HepG2 (cell line): ENCODE results near the gene TAB2. TPM values are rescaled to one million over a fixed set of nuclear protein-coding genes. Genes with fewer than 3 reads are reported as not detected.

Source experiments
- ATAC-seq: fragments of 200-7000 bp; cut with Tn5 transposase; 3 replicates; pipeline ENCODE4 v1.9.1; 2020; ENCODE audit warnings: mild to moderate bottlenecking, moderate library complexity
- BruUV-seq: library from RNA; stranded (reverse); fragments of 400-500 nt; replicated peaks from 2 replicates; lab custom pipeline; 2021; lab: Mats Ljungman, UMichigan
- CTCF ChIA-PET: fragments of 300-600 bp; formaldehyde crosslinking; extraction: SDS; loops from one replicate; lab custom pipeline; 2021; ENCODE audit warnings: low total read pairs, inconsistent platforms, low intra/inter-chr PET ratio; lab: Yijun Ruan, JAX
- POLR2A ChIA-PET: fragments of 350-600 bp; sonication (Branson Sonifier 250); formaldehyde crosslinking; loops from one replicate; lab custom pipeline; 2020; ENCODE audit warnings: antibody characterized with exemption, inconsistent platforms; lab: Yijun Ruan, JAX
- DNase-seq: peaks from one replicate; pipeline ENCODE4 v3.0.0-alpha.2; 2015; ENCODE audit warnings: low spot score
- FAIRE-seq: peaks from 3 replicates; lab custom pipeline; 2011; peaks lifted over from hg19 to GRCh38; lab: Jason Lieb, UNC
- H2AFZ ChIP-seq: one replicate; pipeline ENCODE4 v1.6.1; 2011; ENCODE audit warnings: low read length, inconsistent platforms
- H3K27ac ChIP-seq: fragments of 300-600 bp; 3 replicates; pipeline ENCODE4 v1.8.0; 2011; ENCODE audit warnings: mixed run types, mild to moderate bottlenecking, mixed read lengths, low read length, inconsistent platforms; ENCODE audit not compliant: insufficient read depth; ENCODE audit errors: extremely low read length
- H3K27me3 ChIP-seq, 2 experiments: fragments of 200-600 bp in 1 of 2; 2 replicates in 1 of 2; 3 replicates in 1 of 2; pipeline versions ENCODE4 v1.6.0 to v1.8.0; 2011; ENCODE audit warnings: low read length in 2 of 2, mild to moderate bottlenecking in 2 of 2, moderate library complexity in 2 of 2, inconsistent platforms in 1 of 2; ENCODE audit not compliant: insufficient read depth in 2 of 2, control insufficient read depth in 1 of 2
- H3K36me3 ChIP-seq, 2 experiments: fragments of 200-600 bp in 1 of 2; replicated peaks in 1 of 2; 2 replicates in 1 of 2; 3 replicates in 1 of 2; pipeline versions ENCODE4 v1.5.1 to v1.8.0; 2011; ENCODE audit warnings: low read length in 2 of 2, inconsistent platforms in 1 of 2; ENCODE audit not compliant: insufficient read depth in 2 of 2, control insufficient read depth in 1 of 2
- H3K4me1 ChIP-seq: 2 replicates; pipeline ENCODE4 v1.5.1; 2012; ENCODE audit warnings: low read length, inconsistent platforms; ENCODE audit not compliant: insufficient read depth
- H3K4me2 ChIP-seq: 2 replicates; pipeline ENCODE4 v1.6.0; 2011; ENCODE audit warnings: low read depth, low read length, inconsistent platforms
- H3K4me3 ChIP-seq, 3 experiments: fragments of 200-600 bp in 1 of 3; sonication (generic), shearing (Covaris generic) in 1 of 3; replicated peaks in 1 of 3; 2 replicates each; pipeline ENCODE4 v1.5.1; 2011 to 2016; ENCODE audit warnings: low read length in 3 of 3, inconsistent platforms in 2 of 3, low read depth in 2 of 3, mild to moderate bottlenecking in 2 of 3, control low read depth in 1 of 3, mixed read lengths in 1 of 3; ENCODE audit not compliant: insufficient read depth in 1 of 3
- H3K79me2 ChIP-seq: one replicate; pipeline ENCODE4 v1.6.1; 2011; ENCODE audit warnings: low read length, inconsistent platforms; ENCODE audit not compliant: insufficient read depth
- H3K9ac ChIP-seq: 2 replicates; pipeline ENCODE4 v1.6.0; 2011; ENCODE audit warnings: mild to moderate bottlenecking, low read depth, low read length, inconsistent platforms; ENCODE audit not compliant: insufficient read depth
- H3K9me3 ChIP-seq: 2 replicates; pipeline ENCODE4 v1.5.1; 2012; ENCODE audit warnings: mild to moderate bottlenecking, low read length
- H4K20me1 ChIP-seq: 2 replicates; pipeline ENCODE4 v1.6.0; 2011; ENCODE audit warnings: inconsistent platforms, mild to moderate bottlenecking, low read length, moderate library complexity; ENCODE audit not compliant: insufficient read depth
- ATAD3A ChIP-seq: sonication (generic); formaldehyde crosslinking; IDR thresholded peaks from 2 replicates; pipeline ENCODE4 v1.4.0; 2020; ENCODE audit warnings: missing genetic modification reagents
- GFI1 ChIP-seq: sonication (generic); formaldehyde crosslinking; IDR thresholded peaks from 2 replicates; pipeline ENCODE4 v1.5.0; 2020; ENCODE audit warnings: missing genetic modification reagents, mild to moderate bottlenecking, borderline replicate concordance
- HNF1B ChIP-seq: sonication (generic); formaldehyde crosslinking; IDR thresholded peaks from 2 replicates; pipeline ENCODE4 v1.5.1; 2020; ENCODE audit warnings: mild to moderate bottlenecking, moderate library complexity, missing genetic modification reagents
- KDM2A ChIP-seq: sonication (generic); formaldehyde crosslinking; IDR thresholded peaks from 2 replicates; pipeline ENCODE4 v1.4.0; 2020; ENCODE audit warnings: low read depth, missing genetic modification reagents, borderline replicate concordance
- KLF16 ChIP-seq, 2 experiments: sonication (generic) in 1 of 2; formaldehyde crosslinking in 1 of 2; IDR thresholded peaks; 2 replicates each; pipeline versions ENCODE4 v1.6.1 to v1.8.0; 2016 to 2023; ENCODE audit warnings: missing genetic modification reagents in 2 of 2, missing compliant biosample characterization in 1 of 2
- MEIS2 ChIP-seq: sonication (generic); formaldehyde crosslinking; IDR thresholded peaks from 2 replicates; pipeline ENCODE4 v1.9.0; 2021; ENCODE audit warnings: mild to moderate bottlenecking, missing genetic modification reagents
- MIER3 ChIP-seq: IDR thresholded peaks from 2 replicates; pipeline ENCODE4 v1.6.1; 2016; ENCODE audit warnings: missing compliant biosample characterization, borderline replicate concordance
- RFX1 ChIP-seq: fragments of 450-650 bp; IDR thresholded peaks from 2 replicates; pipeline ENCODE4 v1.6.1; 2017
- RXRB ChIP-seq: IDR thresholded peaks from 2 replicates; pipeline ENCODE4 v1.6.1; 2016; ENCODE audit warnings: borderline replicate concordance, missing genetic modification reagents, missing compliant biosample characterization
- SMAD3 ChIP-seq: sonication (generic); formaldehyde crosslinking; IDR thresholded peaks from 2 replicates; pipeline ENCODE4 v1.4.0; 2020; ENCODE audit warnings: missing genetic modification reagents
- SP1 ChIP-seq, 2 experiments: fragments of 450-650 bp in 1 of 2; sonication (generic) in 1 of 2; formaldehyde crosslinking in 1 of 2; IDR thresholded peaks; 2 replicates each; pipeline versions ENCODE4 v1.4.0 to v1.6.1; 2016 to 2020; ENCODE audit warnings: missing genetic modification reagents in 1 of 2
- SP140L ChIP-seq: sonication (generic); formaldehyde crosslinking; IDR thresholded peaks from 2 replicates; pipeline ENCODE4 v1.4.0; 2020; ENCODE audit warnings: missing genetic modification reagents, borderline replicate concordance
- TFAP4 ChIP-seq: sonication (generic); IDR thresholded peaks from 2 replicates; pipeline ENCODE4 v1.6.1; 2016; ENCODE audit warnings: low read depth, borderline replicate concordance
- ZFP90 ChIP-seq: sonication (generic); formaldehyde crosslinking; IDR thresholded peaks from 2 replicates; pipeline ENCODE4 v1.8.0; 2022; ENCODE audit warnings: missing genetic modification reagents, mild to moderate bottlenecking, inconsistent platforms, borderline replicate concordance
- ZNF235 ChIP-seq: sonication (generic); formaldehyde crosslinking; IDR thresholded peaks from 2 replicates; pipeline ENCODE4 v1.8.1; 2023; ENCODE audit warnings: mild to moderate bottlenecking, missing genetic modification reagents, borderline replicate concordance
- ZNF24 ChIP-seq: fragments of 450-650 bp; IDR thresholded peaks from 2 replicates; pipeline ENCODE4 v1.6.1; 2017; ENCODE audit warnings: antibody characterized with exemption, mild to moderate bottlenecking
- ZNF264 ChIP-seq: sonication (generic); formaldehyde crosslinking; IDR thresholded peaks from 2 replicates; pipeline ENCODE4 v1.4.0; 2020; ENCODE audit warnings: missing genetic modification reagents
- ZNF556 ChIP-seq: sonication (generic); formaldehyde crosslinking; IDR thresholded peaks from 2 replicates; pipeline ENCODE4 v1.4.0; 2020; ENCODE audit warnings: mild to moderate bottlenecking, missing genetic modification reagents, borderline replicate concordance
- WGBS: methylation state at CpG from one replicate; pipeline ENCODE4 v1.1.6; 2017; ENCODE audit warnings: low lambda C conversion rate; 5-methylcytosine and 5-hydroxymethylcytosine counted together
- in situ Hi-C: cut with HindIII; loops from 2 replicates; pipeline ENCODE4 v1.10.0; 2017; ENCODE audit warnings: low pct_unique_long_range_greater_than_20kb; ENCODE audit not compliant: extremely low pct_ligation_motif_present
- intact Hi-C: fragments of 100-400 bp; cut with micrococcal nuclease; formaldehyde crosslinking; loops from one replicate; pipeline ENCODE4 v1.10.0; 2022; ENCODE audit not compliant: unreplicated experiment
- polyA plus RNA-seq, 8 experiments: library from polyadenylated mRNA; depleted of rRNA in 3 of 8; stranded (reverse) in 7 of 8; unstranded in 1 of 8; fragments of >200 nt; fragmentation: Illumina TruSeq in 4 of 8; extraction: Trizol in 4 of 8; gene quantifications; 2 replicates each; pipeline versions ENCODE4 v1.2.1 to v1.2.3, GENCODE V29; 2011 to 2016; ENCODE audit warnings: low read depth in 4 of 8, missing spikeins in 1 of 8, mixed read lengths in 1 of 8; ENCODE audit not compliant: insufficient read depth in 1 of 8
- total RNA-seq, 5 experiments: library from RNA; depleted of rRNA; stranded (reverse); fragments of >200 nt; fragmentation: Illumina TruSeq; extraction: Trizol; gene quantifications; 2 replicates each; pipeline ENCODE4 v1.2.3, GENCODE V29; 2016; ENCODE audit warnings: low read depth in 1 of 5
- TF ChIP-seq, protein P1 (sequence below): IDR thresholded peaks from 2 replicates; pipeline ENCODE4 v1.6.1; 2016; ENCODE audit warnings: mild to moderate bottlenecking

Gene TAB2
- total and polyA plus RNA-seq, 2 of the 13 experiments (the other 11 are each of a cell fraction or from before 2014, with no cell fraction given): 23.7 to 50.2 TPM

GRCh38 chr6:149431905-149432775 is 114.6 kb downstream of the TAB2 start:
- WGBS: 12% methylated on average over 19 of the region's 19 CpGs
- Histone ChIP-seq H3K36me3 (no peaks in the 10 kb centered on the region), H3K4me1 (peaks cover 18% of the 10 kb centered on the region), H3K79me2 (no peaks in the 10 kb centered on the region), H2AFZ (no peak overlapping the region), H3K4me2 (peak overlapping the region; percentile 59), H3K9ac (no peak overlapping the region), H3K27me3 (peaks cover 4 to 20% of the 10 kb centered on the region in 2 experiments; a peak in 4 of 5 replicates), H3K4me3 (0 out of 6 replicates have a peak overlapping the region, but pooled peaks of 1 of the 3 experiments have one; percentile 22), H3K9me3 (no peaks in the 10 kb centered on the region), H4K20me1 (no peaks in the 10 kb centered on the region), H3K27ac (no peak overlapping the region)
- intact Hi-C loops (loop anchor here (1.0 to 5.0 kb wide), 6 partner anchors 85 to 855 kb away; no protein-coding TSS in a partner anchor), in situ Hi-C loops (loop anchor here (10.0 kb wide), 1 partner anchor 857 kb away; no protein-coding TSS in a partner anchor)
- DNase-seq: peak; percentile 83
- FAIRE-seq: peak; percentile 98
- POLR2A ChIA-PET: interaction anchor here (1.6 kb wide), 1 partner anchor 401 kb away, joined by 4 read pairs; no protein-coding TSS in a partner anchor
- CTCF ChIA-PET: interaction anchor here (0.7 to 2.7 kb wide), 5 partner anchors 85 to 404 kb away, joined by 3 to 37 read pairs (median 11); no protein-coding TSS in a partner anchor
- BruUV-seq: no TSS peak
- peak; percentile 95 for ATAC-seq
- peak; percentile 52; the same call in 1 of the 2 replicates for TF ChIP-seq MEIS2 (CRISPR knock-in tag)
- peak; percentile 85; the same call in 1 of the 2 replicates for TF ChIP-seq KDM2A (CRISPR knock-in tag)
- TF ChIP-seq RFX1: no peak
- TF ChIP-seq, protein P1, sequence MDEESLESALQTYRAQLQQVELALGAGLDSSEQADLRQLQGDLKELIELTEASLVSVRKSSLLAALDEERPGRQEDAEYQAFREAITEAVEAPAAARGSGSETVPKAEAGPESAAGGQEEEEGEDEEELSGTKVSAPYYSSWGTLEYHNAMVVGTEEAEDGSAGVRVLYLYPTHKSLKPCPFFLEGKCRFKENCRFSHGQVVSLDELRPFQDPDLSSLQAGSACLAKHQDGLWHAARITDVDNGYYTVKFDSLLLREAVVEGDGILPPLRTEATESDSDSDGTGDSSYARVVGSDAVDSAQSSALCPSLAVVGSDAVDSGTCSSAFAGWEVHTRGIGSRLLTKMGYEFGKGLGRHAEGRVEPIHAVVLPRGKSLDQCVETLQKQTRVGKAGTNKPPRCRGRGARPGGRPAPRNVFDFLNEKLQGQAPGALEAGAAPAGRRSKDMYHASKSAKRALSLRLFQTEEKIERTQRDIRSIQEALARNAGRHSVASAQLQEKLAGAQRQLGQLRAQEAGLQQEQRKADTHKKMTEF: peak; percentile 70
- no peak for TF ChIP-seq ZNF235 (CRISPR knock-in tag)
- 0 out of 2 replicates have a peak, but pooled peaks have one; percentile 17 for TF ChIP-seq ZNF24
- TF ChIP-seq SP140L (CRISPR knock-in tag): 0 out of 2 replicates have a peak, but pooled peaks have one; percentile 53
- TF ChIP-seq RXRB (CRISPR knock-in tag): peak; percentile 63; the same call in 1 of the 2 replicates
- 0 out of 2 replicates have a peak, but pooled peaks have one; percentile 36 for TF ChIP-seq ZFP90 (CRISPR knock-in tag)
- 0 out of 2 replicates have a peak, but pooled peaks have one; percentile 43 for TF ChIP-seq ZNF556 (CRISPR knock-in tag)
- peak; percentile 63; the same call in 1 of the 2 replicates for TF ChIP-seq ATAD3A
- TF ChIP-seq KLF16 (CRISPR knock-in tag; IDR thresholded peaks at IDR 0.05): peak in 1 of 2 experiments; percentile 73; a peak in 1 of 4 replicates
- TF ChIP-seq GFI1 (CRISPR knock-in tag): no peak
- TF ChIP-seq MIER3: peak; percentile 68; the same call in 1 of the 2 replicates
- peak; percentile 90 for TF ChIP-seq SMAD3 (CRISPR knock-in tag)
- no peak for TF ChIP-seq SP1 (IDR thresholded peaks at IDR 0.05)
- TF ChIP-seq SP1 (CRISPR knock-in tag; IDR thresholded peaks at IDR 0.05): peak; percentile 64
- TF ChIP-seq HNF1B: peak; percentile 38; the same call in 1 of the 2 replicates
- peak; percentile 65; the same call in 1 of the 2 replicates for TF ChIP-seq TFAP4
- TF ChIP-seq ZNF264: peak; percentile 47; the same call in 1 of the 2 replicates
